Neural progenitor cell (in vitro differentiated cells): ENCODE data around the gene CCKAR. TPM values are rescaled to one million over a fixed set of nuclear protein-coding genes. Genes with fewer than 3 reads are reported as not detected.
A peak's percentile ranks its signal among the peaks of the same experiment; 100 is the strongest.

Experiments used
- DNase-seq: peaks from one replicate; pipeline ENCODE4 v3.0.0-alpha.2; 2016; ENCODE audit warnings: low spot score
- H2AFZ ChIP-seq: fragments of 200-600 bp; sonication (generic); replicated peaks from 2 replicates; pipeline ENCODE4 v1.6.1; 2016; ENCODE audit warnings: antibody characterized with exemption
- H3F3A ChIP-seq: fragments of 200-600 bp; sonication (generic); 2 replicates; pipeline ENCODE4 v1.6.1; 2016; ENCODE audit warnings: antibody characterized with exemption, low read depth
- H3K27ac ChIP-seq: fragments of 200-600 bp; sonication (generic); 2 replicates; pipeline ENCODE4 v1.5.1; 2016; ENCODE audit warnings: mild to moderate bottlenecking
- H3K27me3 ChIP-seq: fragments of 200-600 bp; sonication (generic); 2 replicates; pipeline ENCODE4 v1.6.1; 2016; ENCODE audit warnings: mild to moderate bottlenecking, moderate library complexity
- H3K36me3 ChIP-seq: fragments of 200-600 bp; sonication (generic); 2 replicates; pipeline ENCODE4 v1.5.1; 2016
- H3K4me1 ChIP-seq: fragments of 200-600 bp; sonication (generic); 2 replicates; pipeline ENCODE4 v1.6.1; 2016; ENCODE audit warnings: mixed run types
- H3K4me2 ChIP-seq: fragments of 200-600 bp; sonication (generic); 2 replicates; pipeline ENCODE4 v1.6.1; 2016
- H3K4me3 ChIP-seq: fragments of 200-600 bp; sonication (generic); 2 replicates; pipeline ENCODE4 v1.5.1; 2016
- H3K79me2 ChIP-seq: fragments of 200-600 bp; sonication (generic); 2 replicates; pipeline ENCODE4 v1.6.1; 2016; ENCODE audit warnings: low read depth
- H3K9ac ChIP-seq: fragments of 200-600 bp; sonication (generic); 2 replicates; pipeline ENCODE4 v1.6.1; 2016
- H3K9me3 ChIP-seq: fragments of 200-600 bp; sonication (generic); 2 replicates; pipeline ENCODE4 v1.5.1; 2016; ENCODE audit warnings: low read depth
- H4K20me1 ChIP-seq: fragments of 200-600 bp; sonication (generic); 2 replicates; pipeline ENCODE4 v1.6.1; 2016; ENCODE audit warnings: low read depth
- H3K27ac Mint-ChIP-seq: 3 replicates; pipeline ENCODE4 v1.8.0; 2021; ENCODE audit warnings: mixed read lengths
- H3K27me3 Mint-ChIP-seq: 2 replicates; pipeline ENCODE4 v1.8.0; 2022; ENCODE audit warnings: low read depth, mild to moderate bottlenecking, inconsistent platforms, moderate library complexity, mixed read lengths; ENCODE audit not compliant: insufficient read depth
- H3K36me3 Mint-ChIP-seq: 3 replicates; pipeline ENCODE4 v1.8.0; 2021; ENCODE audit warnings: mixed read lengths
- H3K4me1 Mint-ChIP-seq: 3 replicates; pipeline ENCODE4 v1.8.0; 2021; ENCODE audit warnings: mixed read lengths
- H3K4me3 Mint-ChIP-seq: 3 replicates; pipeline ENCODE4 v1.8.0; 2021; ENCODE audit warnings: mild to moderate bottlenecking, moderate library complexity, mixed read lengths
- H3K9me3 Mint-ChIP-seq: 3 replicates; pipeline ENCODE4 v1.8.0; 2020; ENCODE audit warnings: mixed read lengths
- CTCF ChIP-seq: fragments of 200-600 bp; sonication (generic); IDR thresholded peaks from 2 replicates; pipeline ENCODE4 v1.5.1; 2017; ENCODE audit warnings: antibody characterized with exemption, mild to moderate bottlenecking
- EZH2 ChIP-seq: fragments of 200-600 bp; sonication (generic); IDR thresholded peaks from 2 replicates; pipeline ENCODE4 v1.6.1; 2017; ENCODE audit warnings: antibody characterized with exemption, mild to moderate bottlenecking, moderate library complexity
- EZH2phosphoT487 ChIP-seq: fragments of 200-600 bp; sonication (generic); IDR thresholded peaks from 2 replicates; pipeline ENCODE4 v1.6.1; 2017; ENCODE audit warnings: antibody characterized with exemption
- total RNA-seq: library from RNA; depleted of rRNA; stranded (reverse); fragments of >200 nt; gene quantifications from 2 replicates; pipeline ENCODE4 v1.2.3, GENCODE V29; 2015; ENCODE audit warnings: low replicate concordance

The CCKAR gene
- total RNA-seq = not detected in 2 replicates

GRCh38 chr4:26490111-26490959, at the start of gene CCKAR:
CCKAR (minus strand) TSS chr4:26490484; CDS start chr4:26490267, 217 bp downstream.
- no peaks in the 10 kb centered on the region for H3K79me2 ChIP-seq
- no peak within 1 kb of the TSS for H3K9ac ChIP-seq
- Mint-ChIP-seq H3K9me3 (no peaks in the 10 kb centered on the region), H3K27me3 (peaks cover 4% of the 10 kb centered on the region), H3K4me3 (no peak within 1 kb of the TSS), H3K4me1 (peaks cover 21% of the 10 kb centered on the region), H3K27ac (peak within 1 kb of the TSS; percentile 35), H3K36me3 (no peaks in the 10 kb centered on the region)
- H3F3A ChIP-seq = peaks cover 23% of the 10 kb centered on the region
- DNase-seq = peak; percentile 27
- H4K20me1 ChIP-seq = no peaks in the 10 kb centered on the region
- no peak within 1 kb of the TSS for H3K4me3 ChIP-seq
- no peak within 1 kb of the TSS for H3K27ac ChIP-seq
- peaks cover 9% of the 10 kb centered on the region for H3K27me3 ChIP-seq
- no peaks in the 10 kb centered on the region for H3K36me3 ChIP-seq
- H3K4me1 ChIP-seq = peaks cover 21% of the 10 kb centered on the region
- TF ChIP-seq EZH2 = no peak
- TF ChIP-seq CTCF = no peak
- TF ChIP-seq EZH2phosphoT487 = no peak
- H3K4me2 ChIP-seq = peak within 1 kb of the TSS; percentile 55
- H3K9me3 ChIP-seq = no peaks in the 10 kb centered on the region
- no peak within 1 kb of the TSS for H2AFZ ChIP-seq

- H3K27me3 ChIP-seq = no peaks in the 10 kb centered on the region
- no peak overlapping the region for H3K27ac ChIP-seq
- H3K27ac Mint-ChIP-seq = no peak overlapping the region
- H3K4me1 ChIP-seq = no peaks in the 10 kb centered on the region
- no peak for DNase-seq
- H3K36me3 Mint-ChIP-seq = no peaks in the 10 kb centered on the region
- H3K79me2 ChIP-seq = no peaks in the 10 kb centered on the region
- no peak overlapping the region for H3K4me3 ChIP-seq
- no peaks in the 10 kb centered on the region for H3K9me3 ChIP-seq
- H3K9ac ChIP-seq = no peak overlapping the region
- TF ChIP-seq EZH2 = no peak
- no peak for TF ChIP-seq CTCF
- no peak for TF ChIP-seq EZH2phosphoT487
- no peaks in the 10 kb centered on the region for H3F3A ChIP-seq
- peak overlapping the region; percentile 72 for H2AFZ ChIP-seq
- no peaks in the 10 kb centered on the region for H3K36me3 ChIP-seq
- no peak overlapping the region for H3K4me3 Mint-ChIP-seq
- no peaks in the 10 kb centered on the region for H3K27me3 Mint-ChIP-seq
- H3K4me1 Mint-ChIP-seq = peaks cover 4% of the 10 kb centered on the region
- H3K9me3 Mint-ChIP-seq = no peaks in the 10 kb centered on the region
- H3K4me2 ChIP-seq = no peak overlapping the region
- H4K20me1 ChIP-seq = no peaks in the 10 kb centered on the region
These were observed 43.4 kb upstream of the CCKAR start for GRCh38 chr4:26533685-26534084.

- Mint-ChIP-seq H3K4me1 (peaks cover 4% of the 10 kb centered on the region), H3K27me3 (no peaks in the 10 kb centered on the region), H3K27ac (no peak overlapping the region), H3K36me3 (no peaks in the 10 kb centered on the region), H3K9me3 (no peaks in the 10 kb centered on the region), H3K4me3 (no peak overlapping the region)
- no peak overlapping the region for H3K4me2 ChIP-seq
- no peaks in the 10 kb centered on the region for H3F3A ChIP-seq
- no peak overlapping the region for H3K27ac ChIP-seq
- no peaks in the 10 kb centered on the region for H4K20me1 ChIP-seq
- no peaks in the 10 kb centered on the region for H3K36me3 ChIP-seq
- DNase-seq = no peak
- H3K4me3 ChIP-seq = no peak overlapping the region
- no peaks in the 10 kb centered on the region for H3K4me1 ChIP-seq
- H3K79me2 ChIP-seq = no peaks in the 10 kb centered on the region
- no peak overlapping the region for H2AFZ ChIP-seq
- H3K9ac ChIP-seq = no peak overlapping the region
- H3K9me3 ChIP-seq = no peaks in the 10 kb centered on the region
- H3K27me3 ChIP-seq = no peaks in the 10 kb centered on the region
- TF ChIP-seq CTCF = no peak
- no peak for TF ChIP-seq EZH2
- no peak for TF ChIP-seq EZH2phosphoT487
These were observed 41.3 kb upstream of the CCKAR start for GRCh38 chr4:26531491-26532116.
